Measurements from ENCODE around the gene COG5.

COG5 gene

GRCh38 chr7:107593025-107593410, 29.3 kb upstream of the COG5 start:
- H3K4me3 ChIP-seq (ENCODE audit: low read depth, low read length): no peak overlapping the region
- in situ Hi-C loops (cut with HindIII; ENCODE audit: low sequenced_read_pairs): no loop called here
- no peak for TF ChIP-seq CTCF (IDR thresholded peaks at IDR 0.05; ENCODE audit: low read depth, low read length, missing control alignments)
- DNase-seq (ENCODE audit: low read depth): no peak

GRCh38 chr7:107592361-107593024, 28.8 kb upstream of the COG5 start:
- no peak for DNase-seq (ENCODE audit: low read depth)
- in situ Hi-C loops (cut with HindIII; ENCODE audit: low sequenced_read_pairs): no loop called here
- H3K4me3 ChIP-seq (ENCODE audit: low read depth, low read length): no peak overlapping the region
- TF ChIP-seq CTCF (IDR thresholded peaks at IDR 0.05; ENCODE audit: low read depth, low read length, missing control alignments): no peak

GRCh38 chr7:107591421-107591820, 27.7 kb upstream of the COG5 start:
- no peak for DNase-seq (ENCODE audit: low read depth)
- in situ Hi-C loops (cut with HindIII; ENCODE audit: low sequenced_read_pairs): no loop called here
- TF ChIP-seq CTCF (IDR thresholded peaks at IDR 0.05; ENCODE audit: low read depth, low read length, missing control alignments): no peak
- no peak overlapping the region for H3K4me3 ChIP-seq (ENCODE audit: low read depth, low read length)

- no peak for TF ChIP-seq CTCF (IDR thresholded peaks at IDR 0.05; ENCODE audit: low read depth, low read length, missing control alignments)
- no peak overlapping the region for H3K4me3 ChIP-seq (ENCODE audit: low read depth, low read length)
- no peak for DNase-seq (ENCODE audit: low read depth)
- in situ Hi-C loops (cut with HindIII; ENCODE audit: low sequenced_read_pairs): no loop called here
Measured at GRCh38 chr7:107588529-107589130, 24.9 kb upstream of the COG5 start.

- no peak overlapping the region for H3K4me3 ChIP-seq (ENCODE audit: low read depth, low read length)
- no peak for DNase-seq (ENCODE audit: low read depth)
- in situ Hi-C loops (cut with HindIII; ENCODE audit: low sequenced_read_pairs): no loop called here
- no peak for TF ChIP-seq CTCF (IDR thresholded peaks at IDR 0.05; ENCODE audit: low read depth, low read length, missing control alignments)
Measured at GRCh38 chr7:107584716-107585115, 21.0 kb upstream of the COG5 start.

GRCh38 chr7:107582875-107583274, 19.2 kb upstream of the COG5 start:
- in situ Hi-C loops (cut with HindIII; ENCODE audit: low sequenced_read_pairs): no loop called here
- no peak for DNase-seq (ENCODE audit: low read depth)
- TF ChIP-seq CTCF (IDR thresholded peaks at IDR 0.05; ENCODE audit: low read depth, low read length, missing control alignments): no peak
- no peak overlapping the region for H3K4me3 ChIP-seq (ENCODE audit: low read depth, low read length)
